H9 (cell line): ENCODE results near the gene IPPK. TPM values are rescaled to one million over a fixed set of nuclear protein-coding genes. Genes with fewer than 3 reads are reported as not detected.

ENCODE experiments used
- DNase-seq: peaks from one replicate; pipeline ENCODE4 v3.0.0-alpha.2; 2017
- H2AFZ ChIP-seq: one replicate; pipeline ENCODE4 v1.6.1; 2013; ENCODE audit warnings: mild to moderate bottlenecking, low read length, control low read depth, moderate library complexity
- H2AK5ac ChIP-seq: 2 replicates; pipeline ENCODE4 v1.6.1; 2013; ENCODE audit warnings: low read length, control low read depth, mixed read lengths; ENCODE audit not compliant: insufficient read length
- H2BK120ac ChIP-seq: one replicate; pipeline ENCODE4 v1.6.1; 2013; ENCODE audit warnings: low read depth, mild to moderate bottlenecking, low read length, control low read depth, inconsistent platforms; ENCODE audit not compliant: poor library complexity, severe bottlenecking
- H2BK12ac ChIP-seq: 2 replicates; pipeline ENCODE4 v1.6.1; 2013; ENCODE audit warnings: low read length, control low read depth, mixed read lengths, low read depth; ENCODE audit not compliant: insufficient read length
- H2BK15ac ChIP-seq: 2 replicates; pipeline ENCODE4 v1.6.1; 2013; ENCODE audit warnings: low read depth, low read length, control low read depth
- H2BK20ac ChIP-seq: one replicate; pipeline ENCODE4 v1.6.1; 2013; ENCODE audit warnings: low read depth, mild to moderate bottlenecking, low read length, control low read depth, inconsistent platforms; ENCODE audit not compliant: poor library complexity, severe bottlenecking
- H2BK5ac ChIP-seq: 2 replicates; pipeline ENCODE4 v1.6.1; 2013; ENCODE audit warnings: low read length, control low read depth, mixed read lengths; ENCODE audit not compliant: insufficient read length
- H3K14ac ChIP-seq: 2 replicates; pipeline ENCODE4 v1.6.1; 2013; ENCODE audit warnings: low read length, control low read depth; ENCODE audit not compliant: insufficient read depth
- H3K18ac ChIP-seq: 2 replicates; pipeline ENCODE4 v1.6.1; 2013; ENCODE audit warnings: low read depth, mild to moderate bottlenecking, mixed read lengths, low read length, control low read depth; ENCODE audit not compliant: insufficient read length
- H3K23ac ChIP-seq: 2 replicates; pipeline ENCODE4 v1.6.1; 2013; ENCODE audit warnings: low read length, control low read depth, mixed read lengths, low read depth; ENCODE audit not compliant: insufficient read length
- H3K23me2 ChIP-seq: 2 replicates; pipeline ENCODE4 v1.6.1; 2013; ENCODE audit warnings: low read depth, mild to moderate bottlenecking, mixed read lengths, low read length, control low read depth; ENCODE audit not compliant: insufficient read length, poor library complexity, severe bottlenecking
- H3K27ac ChIP-seq: 2 replicates; pipeline ENCODE4 v1.5.1; 2013; ENCODE audit warnings: low read length, control low read depth, mixed read lengths, low read depth; ENCODE audit not compliant: insufficient read length
- H3K27me3 ChIP-seq: 2 replicates; pipeline ENCODE4 v1.6.1; 2013; ENCODE audit warnings: low read length, control low read depth, inconsistent platforms; ENCODE audit not compliant: insufficient read depth
- H3K4ac ChIP-seq: 2 replicates; pipeline ENCODE4 v1.6.1; 2013; ENCODE audit warnings: low read depth, mild to moderate bottlenecking, control low read depth, inconsistent platforms, low read length, moderate library complexity
- H3K4me1 ChIP-seq: 2 replicates; pipeline ENCODE4 v1.6.1; 2013; ENCODE audit warnings: low read length, control low read depth, inconsistent platforms; ENCODE audit not compliant: insufficient read depth
- H3K4me2 ChIP-seq: 2 replicates; pipeline ENCODE4 v1.6.1; 2013; ENCODE audit warnings: low read length, control low read depth, mixed read lengths; ENCODE audit not compliant: insufficient read length, insufficient read depth
- H3K56ac ChIP-seq: 2 replicates; pipeline ENCODE4 v1.6.1; 2013; ENCODE audit warnings: low read depth, mild to moderate bottlenecking, mixed read lengths, low read length, control low read depth; ENCODE audit not compliant: insufficient read length
- H3K79me1 ChIP-seq: 2 replicates; pipeline ENCODE4 v1.6.1; 2013; ENCODE audit warnings: low read depth, mild to moderate bottlenecking, moderate library complexity, low read length, control low read depth, inconsistent platforms; ENCODE audit not compliant: insufficient read depth, poor library complexity, severe bottlenecking
- H3K79me2 ChIP-seq: 2 replicates; pipeline ENCODE4 v1.6.1; 2013; ENCODE audit warnings: low read length, control low read depth, inconsistent platforms; ENCODE audit not compliant: insufficient read depth
- H3K9ac ChIP-seq: 2 replicates; pipeline ENCODE4 v1.6.1; 2013; ENCODE audit warnings: low read length, control low read depth, mixed read lengths; ENCODE audit not compliant: insufficient read length; ENCODE audit errors: extremely low read depth
- H3K9me3 ChIP-seq: one replicate; pipeline ENCODE4 v1.6.1; 2013; ENCODE audit warnings: low read depth, low read length, inconsistent platforms; ENCODE audit not compliant: control insufficient read depth
- H3T11ph ChIP-seq: one replicate; pipeline ENCODE4 v1.6.1; 2013; ENCODE audit warnings: mild to moderate bottlenecking, low read length, control low read depth, inconsistent platforms
- H4K20me1 ChIP-seq: one replicate; pipeline ENCODE4 v1.6.1; 2013; ENCODE audit not compliant: control insufficient read depth, insufficient read length, insufficient read depth
- H4K5ac ChIP-seq: 2 replicates; pipeline ENCODE4 v1.6.1; 2013; ENCODE audit warnings: low read depth, mild to moderate bottlenecking, mixed read lengths, low read length, control low read depth; ENCODE audit not compliant: insufficient read length
- H4K8ac ChIP-seq: replicated peaks from 2 replicates; pipeline ENCODE4 v1.6.1; 2013; ENCODE audit warnings: low read length, control low read depth, mixed read lengths, low read depth; ENCODE audit not compliant: insufficient read length
- H4K91ac ChIP-seq: 2 replicates; pipeline ENCODE4 v1.6.1; 2013; ENCODE audit warnings: low read depth, mild to moderate bottlenecking, moderate library complexity, mixed read lengths, low read length, control low read depth; ENCODE audit not compliant: insufficient read length
- H3K27ac Mint-ChIP-seq, 3 experiments: 2 replicates in 2 of 3; 3 replicates in 1 of 3; pipeline ENCODE4 v1.8.0; 2020 to 2021; ENCODE audit warnings: mixed read lengths in 3 of 3, mild to moderate bottlenecking in 1 of 3, moderate library complexity in 1 of 3
- H3K27me3 Mint-ChIP-seq: 2 replicates; pipeline ENCODE4 v1.8.0; 2021; ENCODE audit warnings: low read depth, mild to moderate bottlenecking, moderate library complexity, mixed read lengths
- H3K36me3 Mint-ChIP-seq, 3 experiments: 2 replicates in 2 of 3; 3 replicates in 1 of 3; pipeline ENCODE4 v1.8.0; 2020 to 2021; ENCODE audit warnings: low read depth in 3 of 3, mixed read lengths in 3 of 3; ENCODE audit not compliant: insufficient read depth in 1 of 3
- H3K4me1 Mint-ChIP-seq, 2 experiments: 2 replicates each; pipeline ENCODE4 v1.8.0; 2020; ENCODE audit warnings: mixed read lengths in 2 of 2
- H3K4me3 Mint-ChIP-seq, 2 experiments: 2 replicates in 1 of 2; 3 replicates in 1 of 2; pipeline ENCODE4 v1.8.0; 2020 to 2021; ENCODE audit warnings: mild to moderate bottlenecking in 2 of 2, mixed read lengths in 2 of 2, moderate library complexity in 1 of 2
- H3K9me3 Mint-ChIP-seq, 2 experiments: 2 replicates in 1 of 2; 3 replicates in 1 of 2; pipeline ENCODE4 v1.8.0; 2020; ENCODE audit warnings: mild to moderate bottlenecking in 2 of 2, mixed read lengths in 2 of 2, moderate library complexity in 1 of 2
- CTCF ChIP-seq: fragments of 200-600 bp; sonication (generic); conservative IDR thresholded peaks from 3 replicates; pipeline ENCODE4 v1.8.0; 2021; ENCODE audit warnings: antibody characterized with exemption, mild to moderate bottlenecking
- WGBS: extraction: QIAGEN DNeasy Blood & Tissue Kit; methylation state at CpG from one replicate; pipeline ENCODE4 v1.1.7; 2013; ENCODE audit warnings: missing lambda C conversion rate, low lambda C conversion rate, mixed read lengths; ENCODE audit not compliant: insufficient read length; ENCODE audit errors: extremely low coverage; 5-methylcytosine and 5-hydroxymethylcytosine counted together
- total RNA-seq: library from RNA; stranded (reverse); gene quantifications from 2 replicates; pipeline ENCODE4 v1.2.1, GENCODE V29; 2021

Gene IPPK
- total RNA-seq, 1 experiment from 2014 or later: 10.7 TPM

GRCh38 chr9:92614123-92614510 is 55.8 kb downstream of the IPPK start:
- no peak overlapping the region for H3K56ac ChIP-seq
- no peak overlapping the region for H3K4me2 ChIP-seq
- H3K9ac ChIP-seq: no peak overlapping the region
- no peak overlapping the region for H3T11ph ChIP-seq
- H3K27me3 Mint-ChIP-seq: no peaks in the 10 kb centered on the region
- H3K4me1 Mint-ChIP-seq: peaks cover 0 to 3% of the 10 kb centered on the region in 2 experiments; a peak in 1 of 4 replicates
- no peak overlapping the region for H2BK15ac ChIP-seq
- no peaks in the 10 kb centered on the region for H3K4me1 ChIP-seq
- H3K79me1 ChIP-seq: no peaks in the 10 kb centered on the region
- no peaks in the 10 kb centered on the region for H3K9me3 Mint-ChIP-seq
- H2BK20ac ChIP-seq: no peak overlapping the region
- no peak overlapping the region for H3K27ac Mint-ChIP-seq
- H2BK5ac ChIP-seq: no peak overlapping the region
- no peak overlapping the region for H3K14ac ChIP-seq
- no peak overlapping the region for H2BK12ac ChIP-seq
- no peak overlapping the region for H2BK120ac ChIP-seq
- no peak overlapping the region for H3K27ac ChIP-seq
- no peak overlapping the region for H3K23ac ChIP-seq
- no peaks in the 10 kb centered on the region for H3K27me3 ChIP-seq
- H2AK5ac ChIP-seq: no peak overlapping the region
- H4K91ac ChIP-seq: no peak overlapping the region
- peaks cover 5 to 62% (median 20%) of the 10 kb centered on the region in 3 experiments for H3K36me3 Mint-ChIP-seq
- H3K18ac ChIP-seq: no peak overlapping the region
- no peak for TF ChIP-seq CTCF
- no peaks in the 10 kb centered on the region for H3K9me3 ChIP-seq
- no peak overlapping the region for H4K5ac ChIP-seq
- WGBS: no CpG with 5 or more reads among the region's 9 CpGs
- H3K79me2 ChIP-seq: no peaks in the 10 kb centered on the region
- no peak overlapping the region; a peak in 1 of 5 replicates for H3K4me3 Mint-ChIP-seq
- no peak overlapping the region for H4K8ac ChIP-seq
- H3K23me2 ChIP-seq: no peaks in the 10 kb centered on the region
- H2AFZ ChIP-seq: no peak overlapping the region
- no peaks in the 10 kb centered on the region for H4K20me1 ChIP-seq
- DNase-seq: no peak
- H3K4ac ChIP-seq: no peak overlapping the region
